Mesenchymal stem cell (in vitro differentiated cells and primary cell): ENCODE data around the gene INO80C.
A peak's percentile ranks its signal among the peaks of the same experiment; 100 is the strongest.

ENCODE experiments used
- DNase-seq: peaks from one replicate; pipeline ENCODE4 v3.0.0-alpha.2; 2013
- H2AFZ ChIP-seq: one replicate; pipeline ENCODE4 v1.6.1; 2013; ENCODE audit warnings: low read depth, mild to moderate bottlenecking, control low read depth, inconsistent platforms, low read length, moderate library complexity
- H2AK5ac ChIP-seq: 2 replicates; pipeline ENCODE4 v1.6.1; 2013; ENCODE audit warnings: low read length, moderate library complexity, mild to moderate bottlenecking, inconsistent platforms; ENCODE audit not compliant: severe bottlenecking
- H2BK120ac ChIP-seq: one replicate; pipeline ENCODE4 v1.6.1; 2013; ENCODE audit warnings: low read depth, mild to moderate bottlenecking, inconsistent platforms, low read length, moderate library complexity
- H2BK12ac ChIP-seq, 2 experiments: one replicate each; pipeline ENCODE4 v1.6.1; 2013; ENCODE audit warnings: inconsistent platforms in 2 of 2, low read length in 2 of 2, mild to moderate bottlenecking in 2 of 2, moderate library complexity in 2 of 2, control low read depth in 1 of 2
- H2BK15ac ChIP-seq: one replicate; pipeline ENCODE4 v1.6.1; 2013; ENCODE audit warnings: mild to moderate bottlenecking, low read depth, inconsistent platforms; ENCODE audit not compliant: poor library complexity, severe bottlenecking
- H2BK5ac ChIP-seq: 2 replicates; pipeline ENCODE4 v1.6.1; 2013; ENCODE audit warnings: low read depth, mild to moderate bottlenecking, low read length, control low read depth, inconsistent platforms; ENCODE audit not compliant: poor library complexity, severe bottlenecking
- H3K14ac ChIP-seq, 2 experiments: one replicate each; pipeline ENCODE4 v1.6.1; 2013; ENCODE audit warnings: inconsistent platforms in 2 of 2, low read length in 2 of 2, control low read depth in 1 of 2, mild to moderate bottlenecking in 1 of 2, moderate library complexity in 1 of 2
- H3K18ac ChIP-seq, 2 experiments: one replicate each; pipeline ENCODE4 v1.6.1; 2013; ENCODE audit warnings: inconsistent platforms in 2 of 2, low read length in 2 of 2, control low read depth in 1 of 2, low read depth in 1 of 2, mild to moderate bottlenecking in 1 of 2
- H3K23ac ChIP-seq, 2 experiments: one replicate each; pipeline ENCODE4 v1.6.1; 2013; ENCODE audit warnings: inconsistent platforms in 2 of 2, low read length in 2 of 2, mild to moderate bottlenecking in 2 of 2, moderate library complexity in 2 of 2, control low read depth in 1 of 2
- H3K27ac ChIP-seq: 2 replicates; pipeline ENCODE4 v1.5.1; 2013; ENCODE audit warnings: mild to moderate bottlenecking, moderate library complexity, low read length, control low read depth, inconsistent platforms; ENCODE audit not compliant: poor library complexity, severe bottlenecking
- H3K27me3 ChIP-seq, 2 experiments: 2 replicates each; pipeline versions ENCODE4 v1.6.1 to v1.7.0; 2013; ENCODE audit warnings: low read length in 2 of 2, mild to moderate bottlenecking in 2 of 2, moderate library complexity in 2 of 2, control low read depth in 1 of 2, inconsistent platforms in 1 of 2; ENCODE audit not compliant: control insufficient read depth in 1 of 2, insufficient read depth in 1 of 2
- H3K36me3 ChIP-seq, 2 experiments: 2 replicates each; pipeline versions ENCODE4 v1.6.1 to v1.7.0; 2013; ENCODE audit warnings: low read length in 2 of 2, control low read depth in 1 of 2, inconsistent platforms in 1 of 2, low read depth in 1 of 2, mild to moderate bottlenecking in 1 of 2; ENCODE audit not compliant: insufficient read depth in 2 of 2, control insufficient read depth in 1 of 2
- H3K4ac ChIP-seq, 2 experiments: one replicate each; pipeline ENCODE4 v1.6.1; 2013; ENCODE audit warnings: inconsistent platforms in 2 of 2, low read length in 2 of 2, mild to moderate bottlenecking in 2 of 2, moderate library complexity in 2 of 2, control low read depth in 1 of 2, low read depth in 1 of 2
- H3K4me1 ChIP-seq: 2 replicates; pipeline ENCODE4 v1.6.1; 2013; ENCODE audit warnings: low read depth, low read length, control low read depth; ENCODE audit not compliant: control insufficient read depth, insufficient read depth
- H3K4me2 ChIP-seq: 2 replicates; pipeline ENCODE4 v1.6.1; 2013; ENCODE audit warnings: low read length, mild to moderate bottlenecking, inconsistent platforms; ENCODE audit not compliant: poor library complexity, severe bottlenecking
- H3K4me3 ChIP-seq, 2 experiments: 2 replicates each; pipeline versions ENCODE4 v1.5.1 to v1.7.0; 2013; ENCODE audit warnings: low read length in 2 of 2, mild to moderate bottlenecking in 2 of 2, control low read depth in 1 of 2, low read depth in 1 of 2; ENCODE audit not compliant: insufficient read depth in 1 of 2
- H3K79me1 ChIP-seq: replicated peaks from 2 replicates; pipeline ENCODE4 v1.6.1; 2013; ENCODE audit warnings: mild to moderate bottlenecking, control low read depth, low read length, inconsistent platforms; ENCODE audit not compliant: poor library complexity, severe bottlenecking
- H3K9ac ChIP-seq: 2 replicates; pipeline ENCODE4 v1.7.0; 2013; ENCODE audit warnings: mild to moderate bottlenecking, low read length, moderate library complexity
- H3K9me3 ChIP-seq: 2 replicates; pipeline ENCODE4 v1.7.0; 2013; ENCODE audit warnings: mild to moderate bottlenecking, low read length; ENCODE audit not compliant: control insufficient read depth
- H4K8ac ChIP-seq: one replicate; pipeline ENCODE4 v1.6.1; 2013; ENCODE audit warnings: inconsistent platforms, mild to moderate bottlenecking, low read length, moderate library complexity
- H4K91ac ChIP-seq: one replicate; pipeline ENCODE4 v1.6.1; 2013; ENCODE audit warnings: mild to moderate bottlenecking, low read length, inconsistent platforms
- WGBS: methylation state at CpG from one replicate; pipeline ENCODE4 v1.1.7; 2013; ENCODE audit warnings: mixed read lengths; 5-methylcytosine and 5-hydroxymethylcytosine counted together

Gene INO80C

GRCh38 chr18:35451916-35452315 lies 45.8 kb downstream of the INO80C start:
- no peak overlapping the region for H3K23ac ChIP-seq
- H3K14ac ChIP-seq = no peak overlapping the region
- peaks cover 7% of the 10 kb centered on the region for H3K9me3 ChIP-seq
- H3K4me2 ChIP-seq = no peak overlapping the region
- no peak overlapping the region for H2BK15ac ChIP-seq
- H4K8ac ChIP-seq = no peak overlapping the region
- H3K79me1 ChIP-seq = no peaks in the 10 kb centered on the region
- H3K18ac ChIP-seq = no peak overlapping the region
- H2BK120ac ChIP-seq = no peak overlapping the region
- no peak overlapping the region for H2AK5ac ChIP-seq
- H2AFZ ChIP-seq = no peak overlapping the region
- H3K4ac ChIP-seq = no peak overlapping the region
- WGBS = 100% methylated on average over 1 of the region's 1 CpG
- H3K4me3 ChIP-seq = no peak overlapping the region
- H2BK5ac ChIP-seq = no peak overlapping the region
- peaks cover 5% of the 10 kb centered on the region for H3K4me1 ChIP-seq
- H2BK12ac ChIP-seq = no peak overlapping the region
- H3K27ac ChIP-seq = no peak overlapping the region
- no peak overlapping the region for H4K91ac ChIP-seq
- H3K9ac ChIP-seq = no peak overlapping the region
- no peaks in the 10 kb centered on the region for H3K27me3 ChIP-seq
- DNase-seq = no peak
- H3K36me3 ChIP-seq = no peaks in the 10 kb centered on the region

GRCh38 chr18:35451032-35451431 lies 46.7 kb downstream of the INO80C start:
- DNase-seq = no peak
- H3K27me3 ChIP-seq = no peaks in the 10 kb centered on the region
- no peaks in the 10 kb centered on the region for H3K4me1 ChIP-seq
- no peak overlapping the region for H3K4me3 ChIP-seq
- no peak overlapping the region for H2BK5ac ChIP-seq
- WGBS = 91% methylated on average over 3 of the region's 3 CpGs
- no peak overlapping the region for H3K18ac ChIP-seq
- H2AK5ac ChIP-seq = no peak overlapping the region
- no peak overlapping the region for H2AFZ ChIP-seq
- H3K79me1 ChIP-seq = no peaks in the 10 kb centered on the region
- no peak overlapping the region for H2BK12ac ChIP-seq
- no peak overlapping the region for H2BK120ac ChIP-seq
- H4K91ac ChIP-seq = no peak overlapping the region
- H3K36me3 ChIP-seq = no peaks in the 10 kb centered on the region
- no peak overlapping the region for H3K4ac ChIP-seq
- no peak overlapping the region for H4K8ac ChIP-seq
- H3K9ac ChIP-seq = no peak overlapping the region
- H3K14ac ChIP-seq = no peak overlapping the region
- peaks cover 7% of the 10 kb centered on the region for H3K9me3 ChIP-seq
- no peak overlapping the region for H3K4me2 ChIP-seq
- no peak overlapping the region for H3K23ac ChIP-seq
- no peak overlapping the region for H3K27ac ChIP-seq
- no peak overlapping the region for H2BK15ac ChIP-seq

GRCh38 chr18:35444636-35445035 lies 53.1 kb downstream of the INO80C start:
- H3K4me2 ChIP-seq = no peak overlapping the region
- H3K14ac ChIP-seq = peak overlapping the region in 1 of 2 experiments; percentile 63
- no peak overlapping the region for H2BK15ac ChIP-seq
- H3K27me3 ChIP-seq = no peaks in the 10 kb centered on the region
- no peak overlapping the region for H3K18ac ChIP-seq
- no peak overlapping the region for H2BK5ac ChIP-seq
- H3K9ac ChIP-seq = no peak overlapping the region
- no peaks in the 10 kb centered on the region for H3K36me3 ChIP-seq
- 90% methylated on average over 6 of the region's 6 CpGs for WGBS
- H3K27ac ChIP-seq = no peak overlapping the region
- no peak overlapping the region for H4K8ac ChIP-seq
- H3K4ac ChIP-seq = no peak overlapping the region
- DNase-seq = no peak
- no peak overlapping the region for H2AK5ac ChIP-seq
- H3K23ac ChIP-seq = no peak overlapping the region
- peak overlapping the region in 1 of 2 experiments; percentile 24 for H2BK12ac ChIP-seq
- H3K9me3 ChIP-seq = no peaks in the 10 kb centered on the region
- H4K91ac ChIP-seq = no peak overlapping the region
- H3K4me1 ChIP-seq = no peaks in the 10 kb centered on the region
- no peak overlapping the region for H3K4me3 ChIP-seq
- H3K79me1 ChIP-seq = no peaks in the 10 kb centered on the region
- no peak overlapping the region for H2AFZ ChIP-seq
- no peak overlapping the region for H2BK120ac ChIP-seq

- no peaks in the 10 kb centered on the region for H3K79me1 ChIP-seq
- H3K27me3 ChIP-seq = no peaks in the 10 kb centered on the region
- H3K4me3 ChIP-seq = no peak overlapping the region
- no peaks in the 10 kb centered on the region for H3K4me1 ChIP-seq
- H2AFZ ChIP-seq = no peak overlapping the region
- H3K14ac ChIP-seq = no peak overlapping the region
- H3K9me3 ChIP-seq = no peaks in the 10 kb centered on the region
- no peak overlapping the region for H3K18ac ChIP-seq
- H2BK15ac ChIP-seq = no peak overlapping the region
- no peaks in the 10 kb centered on the region for H3K36me3 ChIP-seq
- H4K8ac ChIP-seq = no peak overlapping the region
- WGBS = 62% methylated on average over 2 of the region's 2 CpGs
- H3K23ac ChIP-seq = no peak overlapping the region
- H2AK5ac ChIP-seq = no peak overlapping the region
- no peak overlapping the region for H2BK5ac ChIP-seq
- no peak overlapping the region for H3K9ac ChIP-seq
- H2BK120ac ChIP-seq = no peak overlapping the region
- no peak overlapping the region for H3K4ac ChIP-seq
- H4K91ac ChIP-seq = no peak overlapping the region
- no peak for DNase-seq
- H2BK12ac ChIP-seq = no peak overlapping the region
- no peak overlapping the region for H3K4me2 ChIP-seq
- no peak overlapping the region for H3K27ac ChIP-seq
Measured at GRCh38 chr18:35443847-35444246, 53.9 kb downstream of the INO80C start.
